ENCODE data around the gene UFSP1.
"Not testable (repeated sequence)": the region's sequence is repeated elsewhere in the genome, so short reads cannot be mapped to it uniquely, and the experiment has no call there.

UFSP1 gene

DNA sequence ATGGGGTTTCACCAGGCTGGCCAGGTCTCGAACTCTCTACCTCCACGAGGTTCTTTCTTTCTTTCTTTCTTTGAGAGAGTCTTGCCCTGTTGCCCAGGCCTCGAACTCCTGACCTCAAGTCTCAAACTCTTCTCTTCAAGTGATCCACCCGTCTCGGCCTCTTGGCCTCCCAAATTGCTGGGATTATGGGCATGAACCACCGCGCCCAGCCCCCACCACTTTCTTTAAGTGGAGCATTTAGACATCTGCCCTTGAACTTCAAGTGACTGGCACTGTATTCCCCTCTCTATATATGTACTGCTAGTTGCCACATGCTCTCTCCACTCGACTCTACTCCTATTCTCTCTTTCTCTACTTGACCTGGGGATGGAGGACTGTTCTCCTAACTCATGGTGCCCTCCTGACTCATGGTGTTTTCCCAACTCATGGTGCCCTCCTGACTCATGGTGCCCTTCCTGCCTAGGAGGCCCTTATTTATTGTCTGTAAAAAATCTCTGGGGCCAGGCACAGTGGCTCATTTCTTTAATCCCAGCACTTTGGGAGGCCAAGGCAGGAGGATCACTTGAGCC lies 25.4 kb upstream of the UFSP1 start:
- DNase-seq (ENCODE audit: low read depth): no peak
- no peak for TF ChIP-seq CTCF (conservative IDR thresholded peaks at IDR 0.05; ENCODE audit: low read length)
- H3K4me3 ChIP-seq (ENCODE audit: low read length): no peak overlapping the region

- no peak for DNase-seq (ENCODE audit: low read depth)
- TF ChIP-seq CTCF (conservative IDR thresholded peaks at IDR 0.05; ENCODE audit: low read length): no peak
- H3K4me3 ChIP-seq (ENCODE audit: low read length): no peak overlapping the region
Observed at GRCh38 chr7:100914208-100914878, 24.8 kb upstream of the UFSP1 start.

- TF ChIP-seq CTCF (conservative IDR thresholded peaks at IDR 0.05; ENCODE audit: low read length): no peak
- DNase-seq (ENCODE audit: low read depth): no peak
- no peak overlapping the region for H3K4me3 ChIP-seq (ENCODE audit: low read length)
Observed at GRCh38 chr7:100911484-100911883, 22.0 kb upstream of the UFSP1 start.

GRCh38 chr7:100910443-100910842 lies 20.9 kb upstream of the UFSP1 start:
- DNase-seq (ENCODE audit: low read depth); H3K4me3 ChIP-seq (ENCODE audit: low read length): not testable (repeated sequence)

DNA sequence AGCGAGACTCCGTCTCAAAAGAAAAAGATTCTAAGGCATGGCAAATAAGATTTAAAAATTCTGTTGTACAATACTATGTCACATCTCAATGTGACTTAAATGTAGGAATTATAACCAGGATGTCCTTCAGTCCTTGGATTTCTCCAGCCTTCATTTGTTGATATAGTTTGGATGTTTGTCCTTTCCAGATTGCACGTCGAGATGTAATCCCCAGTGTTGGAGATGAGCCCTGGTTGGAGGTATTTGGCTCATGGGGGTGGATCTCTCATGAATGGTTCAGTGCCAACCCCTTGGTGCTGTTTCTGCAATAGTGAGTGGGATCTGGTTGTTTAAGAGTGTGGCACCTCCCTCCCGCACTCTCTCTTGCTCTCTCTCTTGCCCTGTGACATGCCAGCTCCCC lies 19.0 kb upstream of the UFSP1 start:
- no peak for TF ChIP-seq CTCF (conservative IDR thresholded peaks at IDR 0.05; ENCODE audit: low read length)
- DNase-seq (ENCODE audit: low read depth): no peak
- no peak overlapping the region for H3K4me3 ChIP-seq (ENCODE audit: low read length)

- DNase-seq (ENCODE audit: low read depth): no peak
- H3K4me3 ChIP-seq (ENCODE audit: low read length): no peak overlapping the region
- TF ChIP-seq CTCF (conservative IDR thresholded peaks at IDR 0.05; ENCODE audit: low read length): no peak
Observed at GRCh38 chr7:100902638-100903037, 13.1 kb upstream of the UFSP1 start.

- no peak for DNase-seq (ENCODE audit: low read depth)
- H3K4me3 ChIP-seq (ENCODE audit: low read length): no peak overlapping the region
- no peak for TF ChIP-seq CTCF (conservative IDR thresholded peaks at IDR 0.05; ENCODE audit: low read length)
Observed at GRCh38 chr7:100901921-100902332, 12.4 kb upstream of the UFSP1 start.
